ENCODE data around the gene HIPK1. TPM values are rescaled to one million over a fixed set of nuclear protein-coding genes. Genes with fewer than 3 reads are reported as not detected.

Gene HIPK1
- total and polyA plus RNA-seq, 2 of the 13 experiments (the other 11 are each of a cell fraction or from before 2014, with no cell fraction given): 20.8 to 33.4 TPM

DNA sequence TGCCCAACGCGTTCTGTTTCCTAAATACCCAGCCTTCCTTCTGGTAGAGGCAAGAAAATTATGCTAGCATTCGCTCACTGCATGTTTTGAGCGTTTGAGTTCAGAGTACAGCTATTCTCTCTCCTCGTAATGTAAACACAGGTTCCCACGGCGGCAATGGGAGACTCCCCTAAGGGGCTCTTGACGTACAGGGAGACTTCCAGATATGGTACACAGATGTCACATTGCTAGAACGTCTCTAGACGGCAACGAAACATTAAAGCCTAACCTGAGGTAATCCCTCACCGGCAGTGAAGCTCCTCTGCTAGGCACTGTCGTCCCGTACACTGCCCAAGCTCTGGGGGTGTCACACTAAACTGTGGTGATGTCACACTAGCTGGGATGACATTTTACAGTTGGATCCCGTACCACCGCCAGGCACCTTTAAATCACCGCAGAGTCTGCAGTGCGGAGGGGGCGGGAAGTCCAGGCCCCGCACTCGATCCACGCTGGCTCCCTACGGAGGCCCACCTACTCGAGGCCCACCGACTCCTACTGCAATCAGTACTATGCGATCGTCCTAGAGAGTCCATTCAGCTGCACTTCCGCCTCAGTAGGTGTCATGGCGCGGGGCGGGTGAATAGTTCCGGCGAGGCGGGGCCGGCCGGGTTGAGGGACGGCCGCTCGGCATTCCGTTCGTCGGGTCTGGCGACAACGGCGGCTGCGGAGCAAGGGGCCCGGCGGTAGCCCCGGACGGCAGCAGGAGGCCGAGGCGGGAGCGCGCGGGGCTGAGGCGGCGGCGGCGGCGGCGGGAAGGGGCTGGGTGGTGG, at the start of gene HIPK1 (continued):
- TF ChIP-seq, protein P1, sequence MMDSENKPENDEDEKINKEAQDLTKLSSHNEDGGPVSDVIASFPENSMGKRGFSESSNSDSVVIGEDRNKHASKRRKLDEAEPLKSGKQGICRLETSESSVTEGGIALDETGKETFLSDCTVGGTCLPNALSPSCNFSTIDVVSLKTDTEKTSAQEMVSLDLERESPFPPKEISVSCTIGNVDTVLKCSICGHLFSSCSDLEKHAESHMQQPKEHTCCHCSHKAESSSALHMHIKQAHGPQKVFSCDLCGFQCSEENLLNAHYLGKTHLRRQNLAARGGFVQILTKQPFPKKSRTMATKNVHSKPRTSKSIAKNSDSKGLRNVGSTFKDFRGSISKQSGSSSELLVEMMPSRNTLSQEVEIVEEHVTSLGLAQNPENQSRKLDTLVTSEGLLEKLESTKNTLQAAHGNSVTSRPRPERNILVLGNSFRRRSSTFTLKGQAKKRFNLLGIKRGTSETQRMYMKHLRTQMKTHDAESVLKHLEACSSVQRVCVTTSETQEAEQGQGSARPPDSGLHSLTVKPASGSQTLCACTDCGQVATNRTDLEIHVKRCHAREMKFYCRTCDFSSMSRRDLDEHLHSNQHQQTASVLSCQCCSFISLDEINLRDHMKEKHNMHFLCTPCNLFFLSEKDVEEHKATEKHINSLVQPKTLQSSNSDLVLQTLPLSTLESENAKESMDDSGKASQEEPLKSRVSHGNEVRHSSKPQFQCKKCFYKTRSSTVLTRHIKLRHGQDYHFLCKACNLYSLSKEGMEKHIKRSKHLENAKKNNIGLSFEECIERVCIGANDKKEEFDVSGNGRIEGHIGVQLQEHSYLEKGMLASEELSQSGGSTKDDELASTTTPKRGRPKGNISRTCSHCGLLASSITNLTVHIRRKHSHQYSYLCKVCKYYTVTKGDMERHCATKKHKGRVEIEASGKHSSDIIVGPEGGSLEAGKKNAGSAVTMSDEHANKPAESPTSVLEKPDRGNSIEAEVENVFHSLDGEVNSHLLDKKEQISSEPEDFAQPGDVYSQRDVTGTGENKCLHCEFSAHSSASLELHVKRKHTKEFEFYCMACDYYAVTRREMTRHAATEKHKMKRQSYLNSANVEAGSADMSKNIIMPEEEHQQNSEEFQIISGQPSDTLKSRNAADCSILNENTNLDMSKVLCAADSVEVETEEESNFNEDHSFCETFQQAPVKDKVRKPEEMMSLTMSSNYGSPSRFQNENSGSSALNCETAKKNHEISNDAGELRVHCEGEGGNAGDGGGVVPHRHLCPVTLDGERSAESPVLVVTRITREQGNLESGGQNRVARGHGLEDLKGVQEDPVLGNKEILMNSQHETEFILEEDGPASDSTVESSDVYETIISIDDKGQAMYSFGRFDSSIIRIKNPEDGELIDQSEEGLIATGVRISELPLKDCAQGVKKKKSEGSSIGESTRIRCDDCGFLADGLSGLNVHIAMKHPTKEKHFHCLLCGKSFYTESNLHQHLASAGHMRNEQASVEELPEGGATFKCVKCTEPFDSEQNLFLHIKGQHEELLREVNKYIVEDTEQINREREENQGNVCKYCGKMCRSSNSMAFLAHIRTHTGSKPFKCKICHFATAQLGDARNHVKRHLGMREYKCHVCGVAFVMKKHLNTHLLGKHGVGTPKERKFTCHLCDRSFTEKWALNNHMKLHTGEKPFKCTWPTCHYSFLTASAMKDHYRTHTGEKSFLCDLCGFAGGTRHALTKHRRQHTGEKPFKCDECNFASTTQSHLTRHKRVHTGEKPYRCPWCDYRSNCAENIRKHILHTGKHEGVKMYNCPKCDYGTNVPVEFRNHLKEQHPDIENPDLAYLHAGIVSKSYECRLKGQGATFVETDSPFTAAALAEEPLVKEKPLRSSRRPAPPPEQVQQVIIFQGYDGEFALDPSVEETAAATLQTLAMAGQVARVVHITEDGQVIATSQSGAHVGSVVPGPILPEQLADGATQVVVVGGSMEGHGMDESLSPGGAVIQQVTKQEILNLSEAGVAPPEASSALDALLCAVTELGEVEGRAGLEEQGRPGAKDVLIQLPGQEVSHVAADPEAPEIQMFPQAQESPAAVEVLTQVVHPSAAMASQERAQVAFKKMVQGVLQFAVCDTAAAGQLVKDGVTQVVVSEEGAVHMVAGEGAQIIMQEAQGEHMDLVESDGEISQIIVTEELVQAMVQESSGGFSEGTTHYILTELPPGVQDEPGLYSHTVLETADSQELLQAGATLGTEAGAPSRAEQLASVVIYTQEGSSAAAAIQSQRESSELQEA (CRISPR knock-in tag; IDR thresholded peaks at IDR 0.05; ENCODE audit: not compliant biosample characterization): no peak
- TF ChIP-seq CCAR2 (optimal IDR thresholded peaks at IDR 0.05; ENCODE audit: low read depth, low read length) (no peak), FOXK2 (IDR thresholded peaks at IDR 0.05) (peak; percentile 86), ZSCAN30 (CRISPR knock-in tag; IDR thresholded peaks at IDR 0.05) (no peak), SRY (CRISPR knock-in tag; IDR thresholded peaks at IDR 0.05) (peak; percentile 79), GATAD1 (CRISPR knock-in tag; IDR thresholded peaks at IDR 0.05) (peak; percentile 85), CBX5 (CRISPR knock-in tag; IDR thresholded peaks at IDR 0.05; ENCODE audit: borderline replicate concordance) (no peak; the same call in 1 of the 2 replicates), FIP1L1 (IDR thresholded peaks at IDR 0.05; ENCODE audit: borderline replicate concordance, insufficient read depth, low read depth, low read length) (no peak), ADNP (CRISPR knock-in tag; IDR thresholded peaks at IDR 0.05) (no peak), FOXC1 (CRISPR knock-in tag; IDR thresholded peaks at IDR 0.05; ENCODE audit: borderline replicate concordance) (no peak), ZNF850 (CRISPR knock-in tag; conservative IDR thresholded peaks at IDR 0.05) (no peak), KDM1A (CRISPR knock-in tag; IDR thresholded peaks at IDR 0.05) (no peak), RAD51 (IDR thresholded peaks at IDR 0.05; ENCODE audit: borderline replicate concordance) (no peak)
- TF ChIP-seq, protein P2, sequence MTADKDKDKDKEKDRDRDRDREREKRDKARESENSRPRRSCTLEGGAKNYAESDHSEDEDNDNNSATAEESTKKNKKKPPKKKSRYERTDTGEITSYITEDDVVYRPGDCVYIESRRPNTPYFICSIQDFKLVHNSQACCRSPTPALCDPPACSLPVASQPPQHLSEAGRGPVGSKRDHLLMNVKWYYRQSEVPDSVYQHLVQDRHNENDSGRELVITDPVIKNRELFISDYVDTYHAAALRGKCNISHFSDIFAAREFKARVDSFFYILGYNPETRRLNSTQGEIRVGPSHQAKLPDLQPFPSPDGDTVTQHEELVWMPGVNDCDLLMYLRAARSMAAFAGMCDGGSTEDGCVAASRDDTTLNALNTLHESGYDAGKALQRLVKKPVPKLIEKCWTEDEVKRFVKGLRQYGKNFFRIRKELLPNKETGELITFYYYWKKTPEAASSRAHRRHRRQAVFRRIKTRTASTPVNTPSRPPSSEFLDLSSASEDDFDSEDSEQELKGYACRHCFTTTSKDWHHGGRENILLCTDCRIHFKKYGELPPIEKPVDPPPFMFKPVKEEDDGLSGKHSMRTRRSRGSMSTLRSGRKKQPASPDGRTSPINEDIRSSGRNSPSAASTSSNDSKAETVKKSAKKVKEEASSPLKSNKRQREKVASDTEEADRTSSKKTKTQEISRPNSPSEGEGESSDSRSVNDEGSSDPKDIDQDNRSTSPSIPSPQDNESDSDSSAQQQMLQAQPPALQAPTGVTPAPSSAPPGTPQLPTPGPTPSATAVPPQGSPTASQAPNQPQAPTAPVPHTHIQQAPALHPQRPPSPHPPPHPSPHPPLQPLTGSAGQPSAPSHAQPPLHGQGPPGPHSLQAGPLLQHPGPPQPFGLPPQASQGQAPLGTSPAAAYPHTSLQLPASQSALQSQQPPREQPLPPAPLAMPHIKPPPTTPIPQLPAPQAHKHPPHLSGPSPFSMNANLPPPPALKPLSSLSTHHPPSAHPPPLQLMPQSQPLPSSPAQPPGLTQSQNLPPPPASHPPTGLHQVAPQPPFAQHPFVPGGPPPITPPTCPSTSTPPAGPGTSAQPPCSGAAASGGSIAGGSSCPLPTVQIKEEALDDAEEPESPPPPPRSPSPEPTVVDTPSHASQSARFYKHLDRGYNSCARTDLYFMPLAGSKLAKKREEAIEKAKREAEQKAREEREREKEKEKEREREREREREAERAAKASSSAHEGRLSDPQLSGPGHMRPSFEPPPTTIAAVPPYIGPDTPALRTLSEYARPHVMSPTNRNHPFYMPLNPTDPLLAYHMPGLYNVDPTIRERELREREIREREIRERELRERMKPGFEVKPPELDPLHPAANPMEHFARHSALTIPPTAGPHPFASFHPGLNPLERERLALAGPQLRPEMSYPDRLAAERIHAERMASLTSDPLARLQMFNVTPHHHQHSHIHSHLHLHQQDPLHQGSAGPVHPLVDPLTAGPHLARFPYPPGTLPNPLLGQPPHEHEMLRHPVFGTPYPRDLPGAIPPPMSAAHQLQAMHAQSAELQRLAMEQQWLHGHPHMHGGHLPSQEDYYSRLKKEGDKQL (CRISPR knock-in tag; IDR thresholded peaks at IDR 0.05; ENCODE audit: low read depth): no peak
- TF ChIP-seq, protein P3, sequence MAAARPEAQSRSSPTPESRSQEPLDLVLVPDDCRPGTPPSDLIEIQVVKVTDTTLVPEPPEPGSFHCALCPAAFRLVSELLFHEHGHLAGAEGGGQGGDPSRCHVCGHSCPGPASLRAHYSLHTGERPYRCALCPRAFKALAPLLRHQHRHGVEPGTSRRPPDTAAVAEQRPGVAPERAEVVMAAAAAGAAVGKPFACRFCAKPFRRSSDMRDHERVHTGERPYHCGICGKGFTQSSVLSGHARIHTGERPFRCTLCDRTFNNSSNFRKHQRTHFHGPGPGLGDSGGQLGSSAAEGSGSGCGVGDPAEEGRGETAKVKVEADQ (CRISPR knock-in tag; IDR thresholded peaks at IDR 0.05; ENCODE audit: borderline replicate concordance): peak; percentile 60; the same call in 1 of the 2 replicates
